B cell (primary cell): Measurements from ENCODE around the gene S1PR1. TPM values are rescaled to one million over a fixed set of nuclear protein-coding genes. Genes with fewer than 3 reads are reported as not detected.

Experiments
- ATAC-seq: fragments of 200-7000 bp; cut with Tn5 transposase; one replicate; pipeline ENCODE4 v1.10.0; 2021; ENCODE audit warnings: low read depth, mild to moderate bottlenecking, moderate number of reproducible peaks, moderate library complexity
- CTCF ChIA-PET: fragments of 350-600 bp; sonication (Branson Sonifier 250); formaldehyde crosslinking; loops from one replicate; lab custom pipeline; 2021; ENCODE audit warnings: antibody characterized with exemption, inconsistent platforms; lab: Charles Lee
- POLR2A ChIA-PET: fragments of 350-600 bp; sonication (Branson Sonifier 250); formaldehyde crosslinking; loops from one replicate; lab custom pipeline; 2021; ENCODE audit warnings: antibody characterized with exemption; lab: Charles Lee
- DNase-seq: peaks from one replicate; pipeline ENCODE4 v3.0.0; 2013
- H2AFZ ChIP-seq: 2 replicates; pipeline ENCODE4 v1.6.1; 2012; ENCODE audit warnings: mild to moderate bottlenecking, low read depth, low read length; ENCODE audit not compliant: insufficient read depth, poor library complexity, severe bottlenecking
- H3K27ac ChIP-seq, 2 donors: 1 replicate in 1 of 2; 2 replicates in 1 of 2; pipeline ENCODE4 v1.5.1; 2012 to 2013; ENCODE audit warnings: low read length in 2 of 2, mild to moderate bottlenecking in 2 of 2, moderate library complexity in 1 of 2
- H3K27me3 ChIP-seq, 4 experiments: fragments of 200-600 bp in 1 of 4; sonication (generic) in 1 of 4; replicated peaks in 1 of 4; 1 replicate in 2 of 4; 2 replicates in 2 of 4; pipeline versions ENCODE4 v1.6.1 to v1.7.0; 2013 to 2016; ENCODE audit warnings: low read length in 3 of 4, mild to moderate bottlenecking in 2 of 4, mixed read lengths in 1 of 4, moderate library complexity in 1 of 4; ENCODE audit not compliant: insufficient read depth in 4 of 4, control insufficient read depth in 3 of 4; ENCODE audit errors: control extremely low read depth in 1 of 4
- H3K36me3 ChIP-seq, 2 experiments: replicated peaks in 1 of 2; 1 replicate in 1 of 2; 2 replicates in 1 of 2; pipeline versions ENCODE4 v1.6.1 to v1.7.1; 2013; ENCODE audit warnings: low read length in 1 of 2; ENCODE audit not compliant: insufficient read depth in 2 of 2, control insufficient read depth in 1 of 2; ENCODE audit errors: control extremely low read depth in 1 of 2, extremely low read depth in 1 of 2
- H3K4me1 ChIP-seq, 2 donors: fragments of 200-600 bp in 1 of 2; sonication (generic) in 1 of 2; 1 replicate in 1 of 2; 2 replicates in 1 of 2; pipeline versions ENCODE4 v1.5.1 to v1.6.1; 2013 to 2017; ENCODE audit warnings: low read length in 2 of 2; ENCODE audit not compliant: control insufficient read depth in 2 of 2, insufficient read depth in 2 of 2
- H3K4me2 ChIP-seq: replicated peaks from 2 replicates; pipeline ENCODE3; 2012; ENCODE audit warnings: mild to moderate bottlenecking, low read depth, low read length; ENCODE audit not compliant: poor library complexity, severe bottlenecking
- H3K4me3 ChIP-seq, 5 experiments: fragments of 200-600 bp in 1 of 5; sonication (generic) in 1 of 5; 1 replicate in 3 of 5; 2 replicates in 2 of 5; pipeline versions ENCODE4 v1.5.1 to v1.7.0; 2011 to 2016; ENCODE audit warnings: low read length in 4 of 5, mild to moderate bottlenecking in 4 of 5, low read depth in 2 of 5, control low read depth in 1 of 5, moderate library complexity in 1 of 5; ENCODE audit not compliant: insufficient read depth in 1 of 5; ENCODE audit errors: control extremely low read depth in 1 of 5, extremely low read depth in 1 of 5
- H3K79me2 ChIP-seq: fragments of 200-600 bp; sonication (generic); one replicate; pipeline ENCODE4 v1.6.0; 2016; ENCODE audit warnings: low read length; ENCODE audit not compliant: control insufficient read depth, insufficient read depth
- H3K9ac ChIP-seq: fragments of 200-600 bp; sonication (generic); 2 replicates; pipeline ENCODE4 v1.6.1; 2017; ENCODE audit warnings: mild to moderate bottlenecking, low read length, moderate library complexity
- H3K9me3 ChIP-seq, 3 donors: one replicate each; pipeline versions ENCODE4 v1.6.1 to v1.7.1; 2013; ENCODE audit warnings: low read length in 2 of 3; ENCODE audit not compliant: control insufficient read depth in 2 of 3, insufficient read depth in 1 of 3; ENCODE audit errors: control extremely low read depth in 1 of 3
- H4K20me1 ChIP-seq: 2 replicates; pipeline ENCODE4 v1.6.0; 2012; ENCODE audit warnings: mild to moderate bottlenecking, low read length; ENCODE audit not compliant: insufficient read depth, control insufficient read depth, poor library complexity, severe bottlenecking
- H3K27ac Mint-ChIP-seq: one replicate; pipeline ENCODE4 v1.8.0; 2021; ENCODE audit warnings: mixed read lengths
- H3K27me3 Mint-ChIP-seq: one replicate; pipeline ENCODE4 v1.8.0; 2021; ENCODE audit warnings: mixed read lengths
- H3K4me1 Mint-ChIP-seq: one replicate; pipeline ENCODE4 v1.8.0; 2021; ENCODE audit warnings: mixed read lengths
- H3K4me3 Mint-ChIP-seq: one replicate; pipeline ENCODE4 v1.8.0; 2021; ENCODE audit warnings: mixed read lengths
- H3K9me3 Mint-ChIP-seq: one replicate; pipeline ENCODE4 v1.8.0; 2022; ENCODE audit warnings: mixed read lengths; ENCODE audit not compliant: insufficient read depth
- CTCF ChIP-seq: fragments of 200-600 bp; IDR thresholded peaks from one replicate; pipeline ENCODE4 v1.8.0; 2022; ENCODE audit warnings: antibody characterized with exemption, mild to moderate bottlenecking
- EZH2 ChIP-seq: IDR thresholded peaks from 2 replicates; pipeline ENCODE4 v1.6.1; 2012; ENCODE audit warnings: borderline replicate concordance, low read depth, mild to moderate bottlenecking, moderate library complexity, low read length; ENCODE audit not compliant: insufficient read depth, poor library complexity, severe bottlenecking
- WGBS: methylation state at CpG from one replicate; pipeline ENCODE4 v1.1.5; 2013; ENCODE audit warnings: missing lambda C conversion rate; ENCODE audit not compliant: insufficient coverage; 5-methylcytosine and 5-hydroxymethylcytosine counted together
- intact Hi-C: fragments of 100-400 bp; cut with micrococcal nuclease; formaldehyde crosslinking; loops from one replicate; pipeline ENCODE4 v1.10.0; 2022
- polyA plus RNA-seq: library from polyadenylated mRNA; depleted of rRNA; stranded (reverse); fragments of >200 nt; gene quantifications from 2 replicates; pipeline ENCODE4 v1.2.3, GENCODE V29; 2012
- total RNA-seq, 2 donors: library from RNA; stranded (reverse); fragments of 120-200 nt in 1 of 2; gene quantifications; 1 replicate in 1 of 2; 2 replicates in 1 of 2; pipeline versions ENCODE4 v1.2.3 to v1.2.4, GENCODE V29; 2013 to 2022

Gene S1PR1
- total and polyA plus RNA-seq, 2 donors (not counting 1 experiment from before 2014, with no cell fraction given) = 44.5 to 225 TPM

DNA sequence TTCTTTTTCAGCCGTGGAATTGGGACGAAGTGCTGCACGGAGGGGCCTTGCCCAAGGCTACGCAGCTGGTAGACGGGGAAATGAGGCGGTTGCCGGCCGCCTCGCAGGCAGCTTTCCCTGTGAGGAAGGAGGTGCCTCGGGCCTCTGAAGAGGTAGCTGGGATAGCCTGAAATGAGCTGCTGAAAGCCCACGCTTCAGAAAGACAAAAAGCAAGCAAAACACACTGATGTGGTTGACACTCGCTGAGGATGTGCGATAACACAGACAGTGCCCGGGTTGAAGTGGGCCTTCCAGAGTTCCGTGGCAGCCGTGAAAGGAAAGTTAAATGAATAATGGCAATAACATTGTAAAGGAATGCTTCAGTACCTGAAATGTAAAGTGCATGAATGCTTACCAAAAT, 47.2 kb downstream of the S1PR1 start:
- no peak for ATAC-seq
- DNase-seq = no peak
- H3K79me2 ChIP-seq = peaks cover 7% of the 10 kb centered on the region
- no peaks in the 10 kb centered on the region for H4K20me1 ChIP-seq
- Mint-ChIP-seq H3K27me3 (no peaks in the 10 kb centered on the region), H3K27ac (no peak overlapping the region), H3K4me1 (peaks cover 21% of the 10 kb centered on the region), H3K4me3 (no peak overlapping the region), H3K9me3 (no peaks in the 10 kb centered on the region)
- WGBS = 90% methylated on average over 16 of the region's 16 CpGs
- no peak overlapping the region for H3K9ac ChIP-seq
- H3K9me3 ChIP-seq = no peaks in the 10 kb centered on the region
- intact Hi-C loops = no loop called here
- no peak overlapping the region for H3K27ac ChIP-seq
- peaks cover 14 to 17% of the 10 kb centered on the region in 2 donors for H3K4me1 ChIP-seq
- no peaks in the 10 kb centered on the region for H3K27me3 ChIP-seq
- ChIA-PET CTCF (interaction anchor here (0.6 to 11.8 kb wide), 4 partner anchors 17 to 146 kb away, joined by 6 to 257 read pairs (median 115); no protein-coding TSS in a partner anchor), POLR2A (no interaction called here)
- no peak overlapping the region for H3K4me3 ChIP-seq
- H3K4me2 ChIP-seq = no peak overlapping the region
- H3K36me3 ChIP-seq = no peaks in the 10 kb centered on the region
- no peak overlapping the region for H2AFZ ChIP-seq
- no peak for TF ChIP-seq CTCF
- TF ChIP-seq EZH2 = no peak

GRCh38 chr1:101284622-101285218, 47.9 kb downstream of the S1PR1 start:
- no peaks in the 10 kb centered on the region for H3K9me3 ChIP-seq
- TF ChIP-seq CTCF = no peak
- no peak for TF ChIP-seq EZH2
- H3K27me3 Mint-ChIP-seq = no peaks in the 10 kb centered on the region
- no peak overlapping the region for H3K4me3 ChIP-seq
- no peaks in the 10 kb centered on the region for H4K20me1 ChIP-seq
- H3K27ac ChIP-seq = no peak overlapping the region
- H3K4me3 Mint-ChIP-seq = no peak overlapping the region
- no peaks in the 10 kb centered on the region for H3K27me3 ChIP-seq
- no peaks in the 10 kb centered on the region for H3K36me3 ChIP-seq
- intact Hi-C loops = loop anchor here (5.0 kb wide), 1 partner anchor 257 kb away; the partner anchor contains the start of gene DPH5
- peaks cover 7% of the 10 kb centered on the region for H3K79me2 ChIP-seq
- H3K4me1 Mint-ChIP-seq = peaks cover 14% of the 10 kb centered on the region
- H3K9me3 Mint-ChIP-seq = no peaks in the 10 kb centered on the region
- 78% methylated on average over 3 of the region's 5 CpGs for WGBS
- no peak overlapping the region for H3K9ac ChIP-seq
- POLR2A ChIA-PET = no interaction called here
- CTCF ChIA-PET = interaction anchor here (0.6 to 11.8 kb wide), 10 partner anchors 16 to 360 kb away, joined by 3 to 257 read pairs (median 56); no protein-coding TSS in a partner anchor
- H3K27ac Mint-ChIP-seq = no peak overlapping the region
- H3K4me2 ChIP-seq = no peak overlapping the region
- H2AFZ ChIP-seq = no peak overlapping the region
- DNase-seq = no peak
- no peak for ATAC-seq
- peaks cover 7 to 14% of the 10 kb centered on the region in 2 donors for H3K4me1 ChIP-seq
